Upper lobe of left lung (tissue), 4 donors: ENCODE data around the gene PRKCQ.

ENCODE experiments used
- EP300 ChIP-seq, 4 donors: sonication (generic); formaldehyde crosslinking; IDR thresholded peaks; one replicate each; pipeline ENCODE4 v1.5.1; 2017; ENCODE audit warnings: antibody characterized with exemption in 4 of 4, control low read depth in 2 of 4
- POLR2A ChIP-seq, 4 donors: fragments of 450-650 bp; IDR thresholded peaks; one replicate each; pipeline ENCODE4 v1.5.1; 2016 to 2017; ENCODE audit warnings: antibody characterized with exemption in 4 of 4, mild to moderate bottlenecking in 2 of 4
- TF ChIP-seq, protein P1 (sequence below), 6 experiments: fragments of 450-650 bp in 4 of 6; fragments of 200-600 bp in 2 of 6; sonication (generic) in 2 of 6; IDR thresholded peaks; one replicate each; pipeline ENCODE4 v1.5.1; 2016 to 2019; ENCODE audit warnings: antibody characterized with exemption in 6 of 6

DNA sequence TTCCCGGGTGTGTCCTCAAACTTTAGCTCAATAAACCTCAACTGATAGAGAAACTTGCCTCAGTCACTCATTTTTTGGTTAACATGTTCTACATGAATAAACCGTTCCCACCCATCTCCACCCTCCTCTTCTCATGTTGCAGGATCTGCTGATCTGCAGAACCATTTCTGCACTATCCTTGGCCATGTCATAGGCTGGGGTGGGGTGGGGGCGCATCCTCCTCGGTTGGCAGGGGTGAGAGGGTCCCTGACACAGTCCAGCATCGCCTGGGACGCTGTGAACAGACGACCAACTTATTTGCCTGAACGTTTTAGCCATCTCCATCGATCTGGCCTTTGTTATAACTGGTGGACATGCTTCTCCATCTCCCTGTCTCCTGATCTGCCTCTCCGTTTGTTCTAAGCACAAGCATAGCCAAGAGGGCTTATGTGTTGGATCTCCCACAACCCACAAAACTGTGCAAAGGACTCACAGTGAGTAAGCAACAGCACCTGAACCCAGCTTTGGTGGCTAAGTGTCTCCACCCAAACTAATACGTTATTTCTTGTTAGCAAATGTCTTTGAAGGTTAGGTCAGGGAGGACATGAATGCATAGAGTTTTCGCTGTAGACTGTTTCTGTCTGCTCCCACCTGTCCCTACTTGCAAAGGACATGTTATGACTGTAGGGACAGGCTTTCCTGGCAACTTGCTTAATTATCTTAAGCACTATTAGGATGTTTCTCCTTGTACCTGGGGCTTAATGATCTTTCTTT is 51.7 kb downstream of the PRKCQ start:
- TF ChIP-seq, protein P1, sequence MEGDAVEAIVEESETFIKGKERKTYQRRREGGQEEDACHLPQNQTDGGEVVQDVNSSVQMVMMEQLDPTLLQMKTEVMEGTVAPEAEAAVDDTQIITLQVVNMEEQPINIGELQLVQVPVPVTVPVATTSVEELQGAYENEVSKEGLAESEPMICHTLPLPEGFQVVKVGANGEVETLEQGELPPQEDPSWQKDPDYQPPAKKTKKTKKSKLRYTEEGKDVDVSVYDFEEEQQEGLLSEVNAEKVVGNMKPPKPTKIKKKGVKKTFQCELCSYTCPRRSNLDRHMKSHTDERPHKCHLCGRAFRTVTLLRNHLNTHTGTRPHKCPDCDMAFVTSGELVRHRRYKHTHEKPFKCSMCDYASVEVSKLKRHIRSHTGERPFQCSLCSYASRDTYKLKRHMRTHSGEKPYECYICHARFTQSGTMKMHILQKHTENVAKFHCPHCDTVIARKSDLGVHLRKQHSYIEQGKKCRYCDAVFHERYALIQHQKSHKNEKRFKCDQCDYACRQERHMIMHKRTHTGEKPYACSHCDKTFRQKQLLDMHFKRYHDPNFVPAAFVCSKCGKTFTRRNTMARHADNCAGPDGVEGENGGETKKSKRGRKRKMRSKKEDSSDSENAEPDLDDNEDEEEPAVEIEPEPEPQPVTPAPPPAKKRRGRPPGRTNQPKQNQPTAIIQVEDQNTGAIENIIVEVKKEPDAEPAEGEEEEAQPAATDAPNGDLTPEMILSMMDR (IDR thresholded peaks at IDR 0.05): no peak
- TF ChIP-seq POLR2A (IDR thresholded peaks at IDR 0.05): no peak
- TF ChIP-seq EP300 (IDR thresholded peaks at IDR 0.05): no peak
